K562 (cell line): ENCODE data around the gene LRRC71. TPM values are rescaled to one million over a fixed set of nuclear protein-coding genes. Genes with fewer than 3 reads are reported as not detected.
A peak's percentile ranks its signal among the peaks of the same experiment; 100 is the strongest.

Experiments
- ATAC-seq: fragments of 200-7000 bp; cut with Tn5 transposase; 3 replicates; pipeline ENCODE4 v1.9.1; 2020; ENCODE audit warnings: moderate library complexity
- BruUV-seq: library from RNA; stranded (reverse); fragments of 400-500 nt; replicated peaks from 2 replicates; lab custom pipeline; 2021; lab: Mats Ljungman, UMichigan
- CTCF ChIA-PET: fragments of 300-600 bp; formaldehyde crosslinking; extraction: SDS; loops from one replicate; lab custom pipeline; 2021; ENCODE audit warnings: low intra/inter-chr PET ratio; lab: Yijun Ruan, JAX
- POLR2A ChIA-PET: fragments of 300-600, 350-650 bp; sonication (Branson Sonifier 250); formaldehyde crosslinking; extraction: SDS; loops from one replicate; lab custom pipeline; 2021; ENCODE audit warnings: antibody characterized with exemption, inconsistent platforms; lab: Yijun Ruan, JAX
- DNase-seq, 4 experiments: peaks; one replicate each; pipeline versions ENCODE4 v3.0.0 to v3.0.0-alpha.2; 2011 to 2018; ENCODE audit warnings: low spot score in 3 of 4, mixed read lengths in 3 of 4; ENCODE audit errors: extremely low read depth in 1 of 4
- FAIRE-seq: peaks from 2 replicates; lab custom pipeline; 2011; peaks lifted over from hg19 to GRCh38; lab: Jason Lieb, UNC
- H2AFZ ChIP-seq: 2 replicates; pipeline ENCODE4 v1.6.0; 2011; ENCODE audit warnings: low read depth, low read length, control low read depth, inconsistent platforms
- H3K27ac ChIP-seq: fragments of 200-600 bp; 3 replicates; pipeline ENCODE4 v1.8.0; 2011; ENCODE audit warnings: low read depth, mild to moderate bottlenecking, control low read depth, inconsistent platforms, low read length, moderate library complexity, mixed read lengths; ENCODE audit errors: extremely low read depth
- H3K27me3 ChIP-seq, 2 experiments: fragments of 300-600 bp in 1 of 2; 2 replicates in 1 of 2; 3 replicates in 1 of 2; pipeline versions ENCODE4 v1.6.0 to v1.8.0; 2011; ENCODE audit warnings: inconsistent platforms in 2 of 2, low read length in 2 of 2, mild to moderate bottlenecking in 1 of 2, mixed read lengths in 1 of 2, moderate library complexity in 1 of 2; ENCODE audit not compliant: control insufficient read depth in 2 of 2, insufficient read depth in 2 of 2
- H3K36me3 ChIP-seq: fragments of 300-600 bp; 3 replicates; pipeline ENCODE4 v1.8.0; 2011; ENCODE audit warnings: mild to moderate bottlenecking, low read length, inconsistent platforms; ENCODE audit not compliant: control insufficient read depth, insufficient read depth
- H3K4me1 ChIP-seq, 2 experiments: fragments of 200-600 bp in 1 of 2; replicated peaks in 1 of 2; 2 replicates in 1 of 2; 3 replicates in 1 of 2; pipeline versions ENCODE4 v1.5.1 to v1.8.0; 2011; ENCODE audit warnings: inconsistent platforms in 2 of 2, low read length in 2 of 2, mild to moderate bottlenecking in 1 of 2, mixed read lengths in 1 of 2, moderate library complexity in 1 of 2; ENCODE audit not compliant: control insufficient read depth in 2 of 2, insufficient read depth in 2 of 2
- H3K4me2 ChIP-seq: 2 replicates; pipeline ENCODE4 v1.6.1; 2011; ENCODE audit warnings: low read length, control low read depth, inconsistent platforms, mixed read lengths; ENCODE audit not compliant: insufficient read depth
- H3K4me3 ChIP-seq: fragments of 200-600 bp; sonication (generic), shearing (Covaris generic); 2 replicates; pipeline ENCODE4 v1.5.1; 2016; ENCODE audit warnings: control low read depth, inconsistent platforms
- H3K79me2 ChIP-seq: fragments of 200-600 bp; 3 replicates; pipeline ENCODE4 v1.8.0; 2011; ENCODE audit warnings: low read length, inconsistent platforms; ENCODE audit not compliant: control insufficient read depth, insufficient read depth
- H3K9ac ChIP-seq, 2 experiments: 2 replicates each; pipeline versions ENCODE4 v1.6.0 to v1.6.1; 2011; ENCODE audit warnings: low read depth in 2 of 2, low read length in 2 of 2, control low read depth in 1 of 2, inconsistent platforms in 1 of 2, mild to moderate bottlenecking in 1 of 2, mixed read lengths in 1 of 2; ENCODE audit not compliant: insufficient read depth in 1 of 2
- H3K9me1 ChIP-seq: one replicate; pipeline ENCODE4 v1.6.0; 2011; ENCODE audit warnings: inconsistent platforms, mild to moderate bottlenecking, low read length, moderate library complexity; ENCODE audit not compliant: control insufficient read depth, insufficient read depth
- H3K9me3 ChIP-seq: replicated peaks from 2 replicates; pipeline ENCODE4 v1.5.1; 2011; ENCODE audit warnings: low read depth, low read length, inconsistent platforms; ENCODE audit not compliant: control insufficient read depth, insufficient read depth
- H4K20me1 ChIP-seq: replicated peaks from 2 replicates; pipeline ENCODE4 v1.6.1; 2011; ENCODE audit warnings: low read length, inconsistent platforms, mixed read lengths; ENCODE audit not compliant: control insufficient read depth, insufficient read depth
- BRF1 ChIP-seq: IDR thresholded peaks from 3 replicates; pipeline ENCODE4 v1.6.1; 2011; ENCODE audit warnings: borderline replicate concordance, mild to moderate bottlenecking; ENCODE audit not compliant: insufficient read length; ENCODE audit errors: extremely low read depth
- RBM14 ChIP-seq: fragments of 200-400 bp; formaldehyde crosslinking; IDR thresholded peaks from 2 replicates; pipeline ENCODE4 v1.6.1; 2018; ENCODE audit warnings: low read depth, mild to moderate bottlenecking, low read length, moderate library complexity, borderline replicate concordance; ENCODE audit not compliant: insufficient read depth
- SMARCE1 ChIP-seq: fragments of 450-650 bp; IDR thresholded peaks from 2 replicates; pipeline ENCODE4 v1.7.1; 2016; ENCODE audit warnings: mild to moderate bottlenecking
- TCFL5 ChIP-seq: fragments of 250-450 bp; sonication (Bioruptor Pico); conservative IDR thresholded peaks from 2 replicates; pipeline ENCODE4 v1.6.1; 2021; ENCODE audit warnings: mild to moderate bottlenecking, moderate library complexity, matching md5 sums
- TGIF2 ChIP-seq: sonication (generic); formaldehyde crosslinking; IDR thresholded peaks from 2 replicates; pipeline ENCODE4 v1.8.1; 2022; ENCODE audit warnings: mild to moderate bottlenecking, missing genetic modification reagents, moderate library complexity
- ZNF121 ChIP-seq: sonication (generic); formaldehyde crosslinking; conservative IDR thresholded peaks from 2 replicates; pipeline ENCODE4 v1.8.0; 2022; ENCODE audit warnings: missing genetic modification reagents
- ZNF3 ChIP-seq: fragments of 250-450 bp; sonication (Bioruptor Pico); IDR thresholded peaks from 2 replicates; pipeline ENCODE4 v1.5.0; 2021; ENCODE audit warnings: mild to moderate bottlenecking, moderate library complexity
- ZNF408 ChIP-seq: fragments of 250-450 bp; sonication (Bioruptor Pico); IDR thresholded peaks from 2 replicates; pipeline ENCODE4 v1.4.0; 2020; ENCODE audit warnings: low read depth, mild to moderate bottlenecking, moderate library complexity
- WGBS: fragments of 100-300 bp; shearing (Covaris generic); methylation state at CpG from one replicate; pipeline ENCODE4 v1.1.6; 2016; ENCODE audit warnings: low coverage, mixed read lengths; ENCODE audit not compliant: insufficient coverage; ENCODE audit errors: missing lambda C conversion rate; 5-methylcytosine and 5-hydroxymethylcytosine counted together
- in situ Hi-C: fragments of 300-500 bp; cut with MboI; formaldehyde crosslinking; loops from 4 replicates; pipeline ENCODE4 v1.15.0; 2018; ENCODE audit warnings: inconsistent platforms, mixed read lengths
- intact Hi-C: fragments of 100-400 bp; cut with micrococcal nuclease; formaldehyde crosslinking; loops from 2 replicates; pipeline ENCODE4 v1.14.2; 2022
- polyA plus RNA-seq, 8 experiments: library from polyadenylated mRNA; depleted of rRNA in 4 of 8; stranded (reverse) in 5 of 8; unstranded in 3 of 8; fragments of >200 nt; fragmentation: Nextera tagmentation in 2 of 8; fragmentation: Illumina TruSeq in 1 of 8; extraction: Ambion mirVana in 2 of 8; extraction: Trizol in 1 of 8; gene quantifications; 2 replicates each; pipeline versions ENCODE4 v1.2.1 to v1.2.3, GENCODE V29; 2011 to 2014; ENCODE audit warnings: inconsistent platforms in 1 of 8, missing spikeins in 1 of 8
- total RNA-seq, 7 experiments: library from RNA; depleted of rRNA in 6 of 7; stranded (reverse); fragments of >200 nt in 6 of 7; fragmentation: Illumina TruSeq in 2 of 7; extraction: Trizol in 2 of 7; gene quantifications; 2 replicates each; pipeline versions ENCODE4 v1.2.1 to v1.2.3, GENCODE V29; 2011 to 2021; ENCODE audit warnings: low replicate concordance in 1 of 7
- TF ChIP-seq, protein P1 (sequence below): sonication (generic); formaldehyde crosslinking; IDR thresholded peaks from 2 replicates; pipeline ENCODE4 v1.8.1; 2023; ENCODE audit warnings: mild to moderate bottlenecking, missing genetic modification reagents

LRRC71 gene
- total and polyA plus RNA-seq, 9 of the 15 experiments (the other 6 are each of a cell fraction or from before 2014, with no cell fraction given): 0.06 to 1.2 (median 0.51) TPM; not detected in 1

DNA sequence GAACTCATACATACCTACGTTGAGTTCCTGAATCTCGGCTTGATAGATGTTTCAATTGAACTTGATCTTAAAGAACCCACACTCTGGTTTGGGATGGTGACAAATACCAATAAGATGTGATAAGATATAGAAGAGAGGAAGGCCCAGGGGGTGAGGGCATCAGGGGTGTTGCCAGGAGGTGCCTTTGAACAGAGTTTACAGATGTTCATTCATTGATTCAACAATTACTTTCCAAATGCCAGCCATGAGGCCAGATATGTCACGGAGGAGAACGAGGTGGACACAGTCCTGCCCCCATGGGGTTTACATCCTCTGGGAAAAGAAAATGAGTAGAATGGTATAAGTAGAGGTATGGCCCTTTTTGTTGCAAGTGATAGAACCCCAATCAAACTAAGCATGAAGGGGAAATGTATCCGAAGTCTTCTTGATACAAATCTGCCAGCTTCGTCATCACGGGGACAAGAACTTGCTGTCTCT is 659 bp downstream of the LRRC71 start:
- in situ Hi-C loops: no loop called here
- CTCF ChIA-PET: interaction anchor here (0.7 to 2.9 kb wide), 6 partner anchors 11 to 232 kb away, joined by 3 to 19 read pairs (median 4); partner anchors contain the start of gene PEAR1
- H3K4me3 ChIP-seq: no peak overlapping the region

More for the DNA sequence above, 659 bp downstream of the LRRC71 start:
- no TSS peak for BruUV-seq
- ATAC-seq (no peak), DNase-seq (no peak), FAIRE-seq (no peak)
- WGBS: 43% methylated on average over 7 of the region's 7 CpGs
- H3K9me1 ChIP-seq: no peaks in the 10 kb centered on the region
- H3K27me3 ChIP-seq: peaks cover 8 to 17% of the 10 kb centered on the region in 2 experiments; a peak in 3 of 5 replicates
- POLR2A ChIA-PET: interaction anchor here (1.4 kb wide), 1 partner anchor 195 kb away, joined by 3 read pairs; no protein-coding TSS in a partner anchor
- peak overlapping the region; percentile 91 for H2AFZ ChIP-seq
- no peak overlapping the region for H3K27ac ChIP-seq
- peak overlapping the region in 1 of 2 experiments; percentile 91; a peak in 2 of 4 replicates for H3K9ac ChIP-seq
- intact Hi-C loops: loop anchor here (2.0 to 5.0 kb wide), 2 partner anchors 154 to 194 kb away; partner anchors contain the start of genes ISG20L2 and METTL25B
- H3K4me2 ChIP-seq: peak overlapping the region; percentile 71; the same call in 1 of the 2 replicates
- H4K20me1 ChIP-seq: no peaks in the 10 kb centered on the region
- peaks cover 24 to 34% of the 10 kb centered on the region in 2 experiments for H3K4me1 ChIP-seq
- no peaks in the 10 kb centered on the region for H3K79me2 ChIP-seq
- TF ChIP-seq ZNF3 (CRISPR knock-in tag) (no peak), RBM14 (no peak), TGIF2 (CRISPR knock-in tag) (no peak), ZNF121 (CRISPR knock-in tag) (no peak), ZNF408 (CRISPR knock-in tag) (no peak), SMARCE1 (no peak), TCFL5 (CRISPR knock-in tag) (no peak), BRF1 (no peak)
- TF ChIP-seq, protein P1, sequence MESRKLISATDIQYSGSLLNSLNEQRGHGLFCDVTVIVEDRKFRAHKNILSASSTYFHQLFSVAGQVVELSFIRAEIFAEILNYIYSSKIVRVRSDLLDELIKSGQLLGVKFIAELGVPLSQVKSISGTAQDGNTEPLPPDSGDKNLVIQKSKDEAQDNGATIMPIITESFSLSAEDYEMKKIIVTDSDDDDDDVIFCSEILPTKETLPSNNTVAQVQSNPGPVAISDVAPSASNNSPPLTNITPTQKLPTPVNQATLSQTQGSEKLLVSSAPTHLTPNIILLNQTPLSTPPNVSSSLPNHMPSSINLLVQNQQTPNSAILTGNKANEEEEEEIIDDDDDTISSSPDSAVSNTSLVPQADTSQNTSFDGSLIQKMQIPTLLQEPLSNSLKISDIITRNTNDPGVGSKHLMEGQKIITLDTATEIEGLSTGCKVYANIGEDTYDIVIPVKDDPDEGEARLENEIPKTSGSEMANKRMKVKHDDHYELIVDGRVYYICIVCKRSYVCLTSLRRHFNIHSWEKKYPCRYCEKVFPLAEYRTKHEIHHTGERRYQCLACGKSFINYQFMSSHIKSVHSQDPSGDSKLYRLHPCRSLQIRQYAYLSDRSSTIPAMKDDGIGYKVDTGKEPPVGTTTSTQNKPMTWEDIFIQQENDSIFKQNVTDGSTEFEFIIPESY: no peak
- H3K36me3 ChIP-seq: no peaks in the 10 kb centered on the region
- no peaks in the 10 kb centered on the region for H3K9me3 ChIP-seq
